HFF-Myc (cell line): ENCODE results near the gene C11orf52.

Experiments used
- DNase-seq: peaks from one replicate; pipeline ENCODE4 v3.0.0-alpha.2; 2011; ENCODE audit warnings: low read depth; ENCODE audit errors: extremely low read depth
- H3K4me3 ChIP-seq: replicated peaks from 2 replicates; pipeline ENCODE4 v1.5.1; 2011; ENCODE audit warnings: low read depth, mild to moderate bottlenecking, control low read depth, low read length
- TF ChIP-seq, protein P1 (sequence below): IDR thresholded peaks from 2 replicates; pipeline ENCODE4 v1.5.1; 2012; ENCODE audit warnings: mild to moderate bottlenecking, low read depth, low read length, control low read depth; ENCODE audit errors: missing control alignments

The C11orf52 gene

DNA sequence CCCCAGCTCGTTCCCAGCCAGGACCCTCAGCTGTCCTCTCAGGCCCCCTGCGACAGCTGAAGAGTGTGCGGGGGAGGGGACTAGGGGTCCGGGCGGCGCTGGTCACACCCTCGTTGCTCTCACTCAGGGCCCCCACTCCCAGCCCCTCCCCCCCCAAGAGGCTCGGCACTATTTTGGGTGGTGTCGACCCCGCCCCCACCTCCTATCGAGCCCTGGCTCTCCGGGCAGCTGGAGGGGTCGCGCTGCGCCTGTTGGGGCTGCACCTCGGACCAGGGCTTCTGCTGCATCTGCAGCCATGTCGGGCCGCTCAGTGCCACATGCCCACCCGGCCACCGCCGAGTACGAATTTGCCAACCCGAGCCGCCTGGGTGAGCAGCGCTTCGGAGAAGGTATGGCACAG, 6.2 kb upstream of the C11orf52 start, which contains the start of gene HSPB2:
HSPB2 (plus strand) TSS at position 200 of the 400 bp plus-strand sequence; CDS start at position 296, 96 bp downstream.
- DNase-seq, result no peak
- no peak within 1 kb of the TSS for H3K4me3 ChIP-seq
- TF ChIP-seq, protein P1, sequence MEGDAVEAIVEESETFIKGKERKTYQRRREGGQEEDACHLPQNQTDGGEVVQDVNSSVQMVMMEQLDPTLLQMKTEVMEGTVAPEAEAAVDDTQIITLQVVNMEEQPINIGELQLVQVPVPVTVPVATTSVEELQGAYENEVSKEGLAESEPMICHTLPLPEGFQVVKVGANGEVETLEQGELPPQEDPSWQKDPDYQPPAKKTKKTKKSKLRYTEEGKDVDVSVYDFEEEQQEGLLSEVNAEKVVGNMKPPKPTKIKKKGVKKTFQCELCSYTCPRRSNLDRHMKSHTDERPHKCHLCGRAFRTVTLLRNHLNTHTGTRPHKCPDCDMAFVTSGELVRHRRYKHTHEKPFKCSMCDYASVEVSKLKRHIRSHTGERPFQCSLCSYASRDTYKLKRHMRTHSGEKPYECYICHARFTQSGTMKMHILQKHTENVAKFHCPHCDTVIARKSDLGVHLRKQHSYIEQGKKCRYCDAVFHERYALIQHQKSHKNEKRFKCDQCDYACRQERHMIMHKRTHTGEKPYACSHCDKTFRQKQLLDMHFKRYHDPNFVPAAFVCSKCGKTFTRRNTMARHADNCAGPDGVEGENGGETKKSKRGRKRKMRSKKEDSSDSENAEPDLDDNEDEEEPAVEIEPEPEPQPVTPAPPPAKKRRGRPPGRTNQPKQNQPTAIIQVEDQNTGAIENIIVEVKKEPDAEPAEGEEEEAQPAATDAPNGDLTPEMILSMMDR, result no peak

DNA sequence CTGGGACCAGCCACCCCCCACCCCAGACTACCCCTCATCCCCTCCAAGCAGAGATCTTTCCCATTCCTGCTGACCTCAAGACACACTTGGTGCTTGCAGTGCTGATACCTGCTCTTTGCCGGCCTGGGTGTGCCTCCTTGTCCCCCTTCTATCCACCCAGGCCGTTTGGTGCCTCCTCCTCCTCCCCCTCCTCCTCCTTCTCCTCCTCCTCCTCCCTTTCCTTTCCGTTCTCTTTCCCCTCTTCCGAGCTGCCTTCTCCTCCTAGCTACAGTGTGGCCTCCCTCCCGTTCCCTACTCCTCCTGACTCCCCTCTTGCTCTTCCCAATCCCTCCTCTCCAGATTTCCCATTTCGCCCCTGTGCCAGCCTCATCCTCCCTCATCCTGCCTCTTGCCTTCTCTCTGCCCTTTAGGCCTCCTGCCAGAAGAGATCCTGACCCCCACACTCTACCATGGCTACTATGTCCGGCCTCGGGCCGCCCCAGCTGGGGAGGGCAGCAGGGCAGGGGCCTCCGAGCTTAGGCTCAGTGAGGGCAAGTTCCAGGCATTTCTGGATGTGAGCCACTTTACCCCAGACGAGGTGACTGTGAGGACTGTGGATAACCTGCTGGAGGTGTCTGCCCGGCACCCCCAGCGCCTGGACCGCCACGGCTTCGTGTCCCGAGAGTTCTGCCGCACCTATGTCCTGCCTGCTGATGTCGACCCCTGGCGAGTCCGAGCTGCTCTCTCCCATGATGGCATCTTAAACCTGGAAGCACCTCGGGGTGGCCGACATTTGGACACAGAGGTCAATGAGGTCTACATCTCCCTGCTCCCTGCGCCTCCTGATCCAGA, 5.5 kb upstream of the C11orf52 start:
- H3K4me3 ChIP-seq, result no peak overlapping the region
- TF ChIP-seq, protein P1, result no peak
- DNase-seq, result no peak

DNA sequence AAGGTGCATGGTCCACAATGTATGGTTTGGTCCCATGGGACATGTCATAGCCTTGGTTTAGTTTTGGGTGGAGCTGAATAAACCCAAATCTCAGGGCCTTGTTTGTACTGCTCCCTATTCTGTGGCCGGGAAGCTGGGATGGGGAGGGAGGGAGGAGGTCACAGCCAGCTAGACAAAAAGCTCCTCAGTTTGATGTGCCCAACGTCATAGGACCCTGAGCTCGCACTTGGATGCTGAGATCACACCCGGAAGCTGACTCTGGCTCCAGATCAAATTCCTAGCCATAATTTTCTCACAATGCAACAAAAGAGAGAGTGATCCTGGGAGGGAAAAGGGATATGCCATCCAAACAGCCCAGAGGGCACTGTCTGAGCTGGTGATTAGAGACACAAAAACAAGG, 4.7 kb upstream of the C11orf52 start:
- DNase-seq, result no peak

DNA sequence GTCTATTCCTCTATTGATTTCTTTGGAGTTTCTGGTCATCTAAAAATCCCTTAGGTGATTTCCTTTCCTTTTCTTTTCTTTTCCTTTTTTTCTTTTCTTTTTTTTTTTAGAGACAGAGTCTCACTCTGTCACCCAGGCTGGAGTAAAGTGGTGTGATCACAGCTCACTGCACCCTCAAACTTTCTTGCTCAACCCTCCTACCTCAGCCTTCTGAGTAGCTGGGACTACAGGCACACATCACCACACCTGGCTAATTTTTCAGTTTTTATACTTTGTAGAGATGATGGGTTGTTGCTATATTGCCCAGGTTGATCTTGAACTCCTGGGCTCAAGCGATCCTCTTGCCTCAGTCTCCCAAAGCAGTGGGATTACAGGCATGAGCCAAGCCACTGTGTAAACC, 1.9 kb upstream of the C11orf52 start:
- H3K4me3 ChIP-seq, result no peak overlapping the region
- no peak for DNase-seq
- TF ChIP-seq, protein P1, result no peak

More for the DNA sequence above, 4.7 kb upstream of the C11orf52 start:
- no peak overlapping the region for H3K4me3 ChIP-seq
- TF ChIP-seq, protein P1, result no peak

DNA sequence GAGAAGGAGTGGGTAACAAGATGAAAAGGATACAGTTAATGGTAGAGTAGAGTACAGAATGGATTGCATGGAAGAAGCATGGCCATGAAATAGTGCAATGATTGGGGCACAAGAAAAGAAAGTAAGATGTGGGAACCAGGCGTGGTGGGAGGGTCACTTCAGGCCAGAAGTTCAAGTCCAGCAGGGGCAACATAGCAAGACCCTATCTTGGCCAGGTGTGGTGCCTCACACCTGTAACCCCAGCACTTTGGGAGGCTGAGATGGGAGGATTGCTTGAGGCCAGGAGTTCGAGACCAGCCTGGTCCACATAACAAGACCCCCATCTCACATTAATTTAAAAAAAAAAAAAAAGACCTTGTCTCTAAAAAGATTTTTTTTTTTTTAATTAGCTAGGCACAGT, 1.4 kb upstream of the C11orf52 start:
- no peak overlapping the region for H3K4me3 ChIP-seq
- no peak for DNase-seq
- TF ChIP-seq, protein P1, result no peak

DNA sequence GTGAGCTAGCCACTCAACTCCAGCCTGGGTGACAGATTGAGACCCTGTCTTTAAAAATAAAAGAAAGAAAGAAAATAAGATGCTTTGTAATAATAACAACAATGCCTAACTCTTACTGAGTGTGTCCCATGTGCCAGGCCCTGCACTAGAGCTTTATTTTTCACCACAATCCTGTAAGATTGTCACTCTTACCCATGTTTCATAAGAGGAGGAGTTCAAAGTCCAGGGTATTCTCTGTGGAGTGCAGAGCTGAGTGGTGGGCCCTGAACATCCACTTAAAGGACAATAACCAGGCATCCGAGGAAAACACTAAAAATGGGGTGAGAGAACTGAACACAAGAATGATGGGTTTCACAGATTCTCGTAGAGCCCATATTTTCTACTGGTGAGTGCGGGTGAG, 925 bp upstream of the C11orf52 start:
- DNase-seq, result no peak
- no peak overlapping the region for H3K4me3 ChIP-seq
- TF ChIP-seq, protein P1, result no peak

DNA sequence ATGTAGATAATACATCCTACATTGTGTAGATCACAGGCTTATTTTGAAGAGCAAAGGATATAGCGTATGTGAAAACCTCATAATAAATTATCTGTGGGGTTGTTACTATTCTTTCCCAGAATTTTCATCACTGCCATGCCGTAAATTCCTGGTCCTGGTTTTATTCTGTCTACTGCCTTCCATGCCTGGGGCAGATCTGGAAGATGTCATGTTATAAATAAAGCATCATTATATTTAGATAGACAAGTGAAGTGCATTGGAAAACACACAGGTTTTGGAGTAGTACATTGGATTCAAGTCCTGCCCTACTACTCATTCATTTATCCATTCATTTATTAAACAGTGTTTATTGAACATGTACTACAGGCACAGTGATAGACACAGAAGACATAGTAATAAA, 2.2 kb downstream of the C11orf52 start:
- TF ChIP-seq, protein P1, result no peak
- no peak for DNase-seq

More for the DNA sequence above, 2.2 kb downstream of the C11orf52 start:
- no peak overlapping the region for H3K4me3 ChIP-seq
